Lower leg skin (tissue), 3 donors: ENCODE data around the gene ROR1.

ENCODE experiments used
- CTCF ChIP-seq, 3 donors: fragments of 450-650 bp; IDR thresholded peaks; one replicate each; pipeline ENCODE4 v1.5.1; 2016; ENCODE audit warnings: antibody characterized with exemption in 3 of 3, mild to moderate bottlenecking in 3 of 3, moderate library complexity in 2 of 3
- POLR2A ChIP-seq, 2 donors: fragments of 450-650 bp; IDR thresholded peaks; one replicate each; pipeline ENCODE4 v1.6.1; 2016 to 2017; ENCODE audit warnings: antibody characterized with exemption in 2 of 2, mild to moderate bottlenecking in 1 of 2, moderate library complexity in 1 of 2

GRCh38 chr1:63812071-63812700, 38.4 kb downstream of the ROR1 start:
- TF ChIP-seq CTCF (IDR thresholded peaks at IDR 0.05), result no peak
- no peak for TF ChIP-seq POLR2A (IDR thresholded peaks at IDR 0.05)
